Endothelial cell of umbilical vein (primary cell): Measurements from ENCODE around the gene UBASH3B. TPM values are rescaled to one million over a fixed set of nuclear protein-coding genes. Genes with fewer than 3 reads are reported as not detected.

ENCODE experiments used
- BruUV-seq: library from RNA; stranded (reverse); fragments of 400-500 nt; replicated peaks from 2 replicates; lab custom pipeline; 2021; lab: Mats Ljungman, UMichigan
- CTCF ChIA-PET: fragments of 300-600, 350-600 bp; sonication (Branson Sonifier 250); formaldehyde crosslinking; loops from one replicate; lab custom pipeline; 2021; ENCODE audit warnings: antibody characterized with exemption, inconsistent platforms; lab: Charles Lee
- POLR2A ChIA-PET: fragments of 300-600, 350-600 bp; sonication (Branson Sonifier 250); formaldehyde crosslinking; loops from one replicate; lab custom pipeline; 2021; ENCODE audit warnings: antibody characterized with exemption, inconsistent platforms; lab: Charles Lee
- DNase-seq: peaks from one replicate; pipeline ENCODE4 v3.0.0-alpha.2; 2011; ENCODE audit warnings: low read depth, low spot score
- FAIRE-seq: peaks from 2 replicates; lab custom pipeline; 2011; peaks lifted over from hg19 to GRCh38; lab: Jason Lieb, UNC
- H2AFZ ChIP-seq: 2 replicates; pipeline ENCODE4 v1.6.0; 2012; ENCODE audit warnings: low read depth, low read length, control low read depth, inconsistent platforms
- H3K27ac ChIP-seq: 2 replicates; pipeline ENCODE4 v1.5.1; 2011; ENCODE audit warnings: low read depth, mild to moderate bottlenecking, control low read depth, low read length, moderate library complexity; ENCODE audit not compliant: insufficient read depth
- H3K27me3 ChIP-seq, 2 experiments: 2 replicates each; pipeline versions ENCODE4 v1.6.0 to v1.6.1; 2011; ENCODE audit warnings: low read length in 2 of 2, mixed read lengths in 1 of 2; ENCODE audit not compliant: control insufficient read depth in 2 of 2, insufficient read depth in 2 of 2
- H3K36me3 ChIP-seq, 2 experiments: 2 replicates in 1 of 2; 3 replicates in 1 of 2; pipeline ENCODE4 v1.5.1; 2011; ENCODE audit warnings: low read length in 2 of 2, mild to moderate bottlenecking in 1 of 2, moderate library complexity in 1 of 2; ENCODE audit not compliant: control insufficient read depth in 2 of 2, insufficient read depth in 2 of 2; ENCODE audit errors: extremely low read depth in 1 of 2
- H3K4me1 ChIP-seq: 3 replicates; pipeline ENCODE4 v1.5.1; 2011; ENCODE audit warnings: mild to moderate bottlenecking, low read length; ENCODE audit not compliant: control insufficient read depth, insufficient read depth; ENCODE audit errors: extremely low read depth
- H3K4me2 ChIP-seq: 2 replicates; pipeline ENCODE4 v1.6.1; 2011; ENCODE audit warnings: low read length, control low read depth, mixed read lengths; ENCODE audit not compliant: insufficient read depth
- H3K4me3 ChIP-seq, 3 experiments: fragments of 200-600 bp in 1 of 3; sonication (generic), shearing (Covaris generic) in 1 of 3; replicated peaks in 1 of 3; 2 replicates each; pipeline ENCODE4 v1.5.1; 2011 to 2016; ENCODE audit warnings: control low read depth in 3 of 3, low read length in 3 of 3, mild to moderate bottlenecking in 2 of 3, inconsistent platforms in 1 of 3, low read depth in 1 of 3, moderate library complexity in 1 of 3; ENCODE audit not compliant: insufficient read depth in 1 of 3
- H3K79me2 ChIP-seq: 2 replicates; pipeline ENCODE4 v1.6.0; 2012; ENCODE audit warnings: low read length, inconsistent platforms; ENCODE audit not compliant: control insufficient read depth, insufficient read depth
- H3K9ac ChIP-seq: replicated peaks from 2 replicates; pipeline ENCODE3; 2011; ENCODE audit warnings: low read length, control low read depth; ENCODE audit not compliant: insufficient read depth; ENCODE audit errors: extremely low read depth
- H3K9me1 ChIP-seq: replicated peaks from 3 replicates; pipeline ENCODE4 v1.6.0; 2011; ENCODE audit warnings: mild to moderate bottlenecking, low read length; ENCODE audit not compliant: control insufficient read depth, insufficient read depth; ENCODE audit errors: extremely low read depth
- H3K9me3 ChIP-seq: replicated peaks from 2 replicates; pipeline ENCODE4 v1.5.1; 2012; ENCODE audit warnings: low read length, inconsistent platforms; ENCODE audit not compliant: control insufficient read depth, insufficient read depth
- H4K20me1 ChIP-seq: replicated peaks from 2 replicates; pipeline ENCODE3; 2011; ENCODE audit warnings: mild to moderate bottlenecking, low read length; ENCODE audit not compliant: control insufficient read depth, insufficient read depth; ENCODE audit errors: extremely low read depth
- EZH2 ChIP-seq: IDR thresholded peaks from 2 replicates; pipeline ENCODE4 v1.6.1; 2012; ENCODE audit warnings: borderline replicate concordance, low read depth, mild to moderate bottlenecking, moderate library complexity, low read length, inconsistent platforms; ENCODE audit not compliant: severe bottlenecking
- FOS ChIP-seq: IDR thresholded peaks from 2 replicates; pipeline ENCODE4 v1.6.1; 2011; ENCODE audit warnings: mild to moderate bottlenecking, low read length, moderate library complexity, borderline replicate concordance; ENCODE audit not compliant: insufficient read depth
- GATA2 ChIP-seq: IDR thresholded peaks from 2 replicates; pipeline ENCODE4 v1.7.0; 2011; ENCODE audit warnings: low read depth, mild to moderate bottlenecking, moderate library complexity, mixed read lengths, low read length; ENCODE audit not compliant: insufficient read length, insufficient read depth
- JUN ChIP-seq: IDR thresholded peaks from 2 replicates; pipeline ENCODE4 v1.6.1; 2011; ENCODE audit warnings: borderline replicate concordance, low read depth; ENCODE audit not compliant: insufficient read length, insufficient read depth
- MYC ChIP-seq: IDR thresholded peaks from one replicate; pipeline ENCODE4 v1.6.1; 2011; ENCODE audit warnings: mild to moderate bottlenecking, low read depth, low read length
- POLR2A ChIP-seq: IDR thresholded peaks from 2 replicates; pipeline ENCODE4 v1.6.1; 2012; ENCODE audit warnings: low read depth, mild to moderate bottlenecking, control low read depth, low read length
- POLR2AphosphoS5 ChIP-seq: IDR thresholded peaks from 2 replicates; pipeline ENCODE4 v1.6.1; 2012; ENCODE audit warnings: low read depth, mild to moderate bottlenecking, control low read depth, low read length, moderate library complexity; ENCODE audit not compliant: insufficient read depth
- dilution Hi-C: fragments of 300-500 bp; cut with MboI; formaldehyde crosslinking; loops from one replicate; pipeline ENCODE4 v1.15.0; 2019; ENCODE audit warnings: low sequenced_read_pairs; ENCODE audit not compliant: extremely low pct_ligation_motif_present
- intact Hi-C: fragments of 100-400 bp; cut with micrococcal nuclease; formaldehyde crosslinking; loops from one replicate; pipeline ENCODE4 v1.10.0; 2022
- polyA plus RNA-seq, 4 experiments: library from polyadenylated mRNA; depleted of rRNA in 3 of 4; stranded (reverse) in 3 of 4; unstranded in 1 of 4; fragments of >200 nt; gene quantifications; 2 replicates each; pipeline versions ENCODE4 v1.2.1 to v1.2.3, GENCODE V29; 2011 to 2012; ENCODE audit warnings: missing spikeins in 1 of 4
- total RNA-seq: library from RNA; stranded (reverse); gene quantifications from 2 replicates; pipeline ENCODE4 v1.2.3, GENCODE V29; 2021
- TF ChIP-seq, protein P1 (sequence below): IDR thresholded peaks from 2 replicates; pipeline ENCODE4 v1.6.1; 2011; ENCODE audit not compliant: insufficient read depth, insufficient read length
- TF ChIP-seq, protein P2 (sequence below), 2 donors: IDR thresholded peaks; 1 replicate in 1 of 2; 2 replicates in 1 of 2; pipeline ENCODE4 v1.5.1; 2011; ENCODE audit warnings: low read length in 2 of 2, mild to moderate bottlenecking in 2 of 2, moderate library complexity in 2 of 2, control low read depth in 1 of 2, inconsistent platforms in 1 of 2, low read depth in 1 of 2; ENCODE audit not compliant: insufficient read depth in 1 of 2; ENCODE audit errors: extremely low read depth in 1 of 2

UBASH3B gene
- total and polyA plus RNA-seq, 2 donors (not counting 3 experiments of a cell fraction or from before 2014, with no cell fraction given): 23.7 to 38.1 TPM

DNA sequence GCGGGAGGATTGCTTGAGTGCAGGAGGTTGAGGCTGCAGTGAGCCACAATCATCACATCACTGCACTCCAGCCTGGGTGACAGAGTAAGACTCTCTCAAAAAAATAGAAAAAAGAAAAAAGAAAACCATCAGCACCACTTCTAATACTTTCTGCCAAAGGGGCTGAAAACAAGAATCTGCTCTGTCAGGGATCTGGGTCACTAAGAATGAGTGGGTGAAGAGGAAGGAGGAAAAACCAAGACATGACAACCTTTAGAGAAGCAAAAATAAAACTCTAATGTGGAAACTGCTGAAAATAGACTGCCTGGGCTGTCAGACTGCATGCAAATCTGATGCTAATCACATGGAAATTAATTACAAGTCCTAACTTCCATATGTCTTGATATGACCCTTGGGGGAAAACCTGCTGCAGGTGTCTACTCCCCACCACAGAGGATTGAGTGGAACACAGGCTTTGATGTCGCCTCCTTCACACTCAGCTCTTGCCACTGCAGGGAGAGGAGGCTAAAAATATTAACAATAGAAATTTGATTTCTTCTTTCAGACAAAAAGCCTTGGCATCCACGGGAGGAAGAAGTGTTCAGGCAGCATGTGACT, 120.3 kb downstream of the UBASH3B start:
- Histone ChIP-seq H3K9ac (no peak overlapping the region), H3K27me3 (no peaks in the 10 kb centered on the region), H3K36me3 (no peaks in the 10 kb centered on the region), H4K20me1 (no peaks in the 10 kb centered on the region), H3K4me3 (no peak overlapping the region), H3K9me3 (no peaks in the 10 kb centered on the region), H2AFZ (no peak overlapping the region), H3K9me1 (no peaks in the 10 kb centered on the region), H3K4me1 (peaks cover 42% of the 10 kb centered on the region), H3K4me2 (no peak overlapping the region), H3K27ac (no peak overlapping the region), H3K79me2 (no peaks in the 10 kb centered on the region)
- FAIRE-seq: no peak
- CTCF ChIA-PET: interaction anchor here (0.6 to 3.0 kb wide), 4 partner anchors 14 to 120 kb away, joined by 3 to 11 read pairs (median 4); partner anchors contain the start of gene UBASH3B
- intact Hi-C loops: no loop called here
- no peak for DNase-seq
- POLR2A ChIA-PET: no interaction called here
- dilution Hi-C loops: no loop called here
- TF ChIP-seq POLR2AphosphoS5 (no peak), GATA2 (no peak), FOS (no peak), MYC (no peak), POLR2A (no peak), EZH2 (no peak), JUN (no peak)
- TF ChIP-seq, protein P1, sequence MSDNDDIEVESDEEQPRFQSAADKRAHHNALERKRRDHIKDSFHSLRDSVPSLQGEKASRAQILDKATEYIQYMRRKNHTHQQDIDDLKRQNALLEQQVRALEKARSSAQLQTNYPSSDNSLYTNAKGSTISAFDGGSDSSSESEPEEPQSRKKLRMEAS: no peak
- TF ChIP-seq, protein P2, sequence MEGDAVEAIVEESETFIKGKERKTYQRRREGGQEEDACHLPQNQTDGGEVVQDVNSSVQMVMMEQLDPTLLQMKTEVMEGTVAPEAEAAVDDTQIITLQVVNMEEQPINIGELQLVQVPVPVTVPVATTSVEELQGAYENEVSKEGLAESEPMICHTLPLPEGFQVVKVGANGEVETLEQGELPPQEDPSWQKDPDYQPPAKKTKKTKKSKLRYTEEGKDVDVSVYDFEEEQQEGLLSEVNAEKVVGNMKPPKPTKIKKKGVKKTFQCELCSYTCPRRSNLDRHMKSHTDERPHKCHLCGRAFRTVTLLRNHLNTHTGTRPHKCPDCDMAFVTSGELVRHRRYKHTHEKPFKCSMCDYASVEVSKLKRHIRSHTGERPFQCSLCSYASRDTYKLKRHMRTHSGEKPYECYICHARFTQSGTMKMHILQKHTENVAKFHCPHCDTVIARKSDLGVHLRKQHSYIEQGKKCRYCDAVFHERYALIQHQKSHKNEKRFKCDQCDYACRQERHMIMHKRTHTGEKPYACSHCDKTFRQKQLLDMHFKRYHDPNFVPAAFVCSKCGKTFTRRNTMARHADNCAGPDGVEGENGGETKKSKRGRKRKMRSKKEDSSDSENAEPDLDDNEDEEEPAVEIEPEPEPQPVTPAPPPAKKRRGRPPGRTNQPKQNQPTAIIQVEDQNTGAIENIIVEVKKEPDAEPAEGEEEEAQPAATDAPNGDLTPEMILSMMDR (IDR thresholded peaks at IDR 0.05; ENCODE audit: extremely low read depth in 1 of 2, insufficient read depth in 1 of 2, low read depth in 1 of 2, low read length in 2 of 2): no peak
- BruUV-seq: no TSS peak
